Iris pigment epithelial cell (primary cell): Measurements from ENCODE around the gene ALX1.
A peak's percentile ranks its signal among the peaks of the same experiment; 100 is the strongest.
"Not testable (repeated sequence)": the region's sequence is repeated elsewhere in the genome, so short reads cannot be mapped to it uniquely, and the experiment has no call there.

Source experiments
- DNase-seq: peaks from one replicate; pipeline ENCODE4 v3.0.0-alpha.2; 2011; ENCODE audit warnings: low read depth

Gene ALX1

DNA sequence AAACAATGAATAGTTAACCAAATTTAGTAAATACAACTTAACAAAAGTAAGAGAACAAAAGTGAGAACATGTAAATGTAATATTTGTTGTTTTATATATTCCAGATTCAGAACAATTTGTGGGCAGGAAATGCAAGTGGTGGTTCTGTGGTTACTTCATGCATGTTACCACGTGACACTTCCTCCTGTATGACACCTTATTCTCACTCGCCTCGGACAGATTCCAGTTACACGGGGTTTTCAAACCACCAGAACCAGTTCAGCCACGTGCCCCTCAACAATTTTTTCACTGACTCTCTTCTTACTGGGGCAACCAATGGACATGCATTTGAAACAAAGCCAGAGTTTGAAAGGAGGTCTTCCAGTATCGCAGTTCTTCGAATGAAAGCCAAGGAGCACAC lies 21.0 kb downstream of the ALX1 start:
- no peak for DNase-seq

DNA sequence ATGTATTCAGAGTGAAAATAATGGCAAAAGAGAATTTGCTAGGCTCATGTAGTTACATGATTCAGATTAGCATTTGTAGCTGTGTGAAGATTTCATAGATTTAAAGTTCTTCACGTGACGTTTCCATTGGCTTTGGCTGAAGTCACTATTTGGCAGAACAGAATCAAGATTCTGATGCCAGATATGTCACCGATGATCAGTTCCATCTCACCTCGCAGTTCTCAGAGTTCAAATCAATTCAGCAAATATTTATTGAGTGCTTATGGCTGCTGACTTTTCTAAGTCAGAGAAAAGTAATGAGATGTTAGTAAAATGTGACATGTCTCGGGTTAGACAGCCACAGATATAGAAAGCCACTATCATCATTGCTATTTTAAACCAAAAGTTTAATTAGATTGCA lies 28.4 kb downstream of the ALX1 start:
- DNase-seq = no peak

DNA sequence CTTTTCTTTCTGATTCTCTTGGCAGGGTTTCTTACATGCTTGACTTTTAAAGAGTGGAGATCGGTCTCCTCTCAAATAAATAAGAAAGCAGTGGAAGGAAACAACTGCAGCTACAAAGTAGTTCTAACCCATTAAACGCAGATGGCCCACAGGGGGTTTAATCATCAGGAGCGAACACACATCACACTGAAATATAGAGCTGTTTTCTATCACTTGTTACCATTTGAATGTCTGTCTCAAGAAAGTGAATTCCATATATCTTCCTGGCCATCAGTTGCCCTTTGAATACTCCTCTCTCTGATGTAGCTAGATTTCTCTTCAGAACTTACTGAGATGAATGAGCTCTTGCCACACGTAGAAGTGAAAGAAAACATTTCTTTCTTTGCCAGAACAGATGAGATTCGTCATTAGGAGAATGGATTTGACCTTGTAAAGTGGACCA lies 29.1 kb downstream of the ALX1 start:
- DNase-seq = no peak

DNA sequence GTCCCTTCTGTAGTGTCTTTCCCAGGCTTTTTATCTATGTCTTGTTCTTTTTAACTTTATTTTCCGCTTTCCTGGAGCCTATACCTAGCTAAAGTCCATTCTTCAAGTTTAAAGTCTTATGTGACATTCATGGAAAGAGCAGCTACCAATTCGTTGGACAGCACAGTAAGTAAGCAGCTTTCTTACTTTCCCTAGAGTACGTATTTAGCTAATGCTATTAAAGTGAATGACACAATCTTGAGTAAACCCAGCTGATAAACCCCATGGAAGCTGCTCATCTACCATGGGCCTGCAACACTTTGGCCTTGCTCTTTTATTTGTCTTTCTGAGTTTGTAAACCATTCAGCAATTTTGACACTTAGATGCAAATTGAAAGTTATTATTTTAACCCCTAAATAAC lies 30.0 kb downstream of the ALX1 start:
- DNase-seq = no peak

DNA sequence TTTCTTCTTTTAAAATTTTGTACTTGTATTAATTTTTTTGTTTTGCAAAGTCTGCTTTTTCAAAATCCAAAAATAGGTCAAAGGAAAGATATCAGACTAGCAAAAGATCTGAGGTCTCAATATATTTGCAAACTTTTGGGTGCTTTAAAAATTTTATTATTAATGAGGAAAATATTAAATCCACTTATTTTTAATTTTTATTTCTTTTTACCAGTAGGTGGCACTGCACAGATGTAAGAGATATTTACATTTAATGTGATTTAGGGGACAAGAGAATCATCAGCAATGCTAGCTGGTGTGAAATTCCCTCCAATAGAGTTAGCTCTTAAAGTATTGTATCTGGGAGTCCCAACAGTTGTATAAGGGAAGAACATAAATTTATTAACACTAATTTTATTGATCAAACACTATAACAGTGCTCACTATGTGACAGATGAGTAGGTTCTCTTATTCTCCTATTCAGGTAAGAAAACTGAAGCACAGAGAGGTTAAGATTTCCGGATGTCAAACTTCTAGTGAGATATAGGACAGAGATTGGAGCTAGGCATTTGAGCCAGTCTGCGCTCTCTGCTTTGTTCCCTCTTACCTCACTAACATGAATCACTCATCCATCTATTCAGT lies 30.5 kb downstream of the ALX1 start:
- peak; percentile 11 for DNase-seq

DNA sequence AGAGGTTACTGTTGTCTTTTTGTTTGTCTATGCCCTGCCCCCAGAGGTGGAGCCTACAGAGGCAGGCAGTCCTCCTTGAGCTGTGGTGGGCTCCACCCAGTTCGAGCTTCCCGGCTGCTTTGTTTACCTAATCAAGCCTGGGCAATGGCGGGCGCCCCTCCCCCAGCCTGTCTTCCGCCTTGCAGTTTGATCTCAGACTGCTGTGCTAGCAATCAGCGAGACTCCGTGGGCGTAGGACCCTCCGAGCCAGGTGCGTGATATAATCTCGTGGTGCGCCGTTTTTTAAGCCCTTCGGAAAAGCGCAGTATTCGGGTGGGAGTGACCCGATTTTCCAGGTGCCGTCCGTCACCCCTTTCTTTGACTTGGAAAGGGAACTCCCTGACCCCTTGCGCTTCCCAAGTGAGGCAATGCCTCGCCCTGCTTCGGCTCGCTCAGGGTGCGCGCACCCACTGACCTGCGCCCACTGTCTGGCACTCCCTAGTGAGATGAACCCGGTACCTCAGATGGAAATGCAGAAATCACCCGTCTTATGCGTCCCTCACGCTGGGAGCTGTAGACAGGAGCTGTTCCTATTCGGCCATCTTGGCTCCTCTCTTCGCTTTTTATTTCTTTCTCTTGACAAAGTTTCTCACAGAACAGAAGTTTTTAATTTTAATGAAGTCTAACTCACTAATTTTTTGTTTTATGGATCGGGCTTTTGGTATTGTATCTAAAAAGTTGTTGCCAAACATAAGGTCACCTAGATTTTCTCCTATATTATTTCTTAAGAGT lies 38.0 kb downstream of the ALX1 start:
- not testable (repeated sequence) for DNase-seq

DNA sequence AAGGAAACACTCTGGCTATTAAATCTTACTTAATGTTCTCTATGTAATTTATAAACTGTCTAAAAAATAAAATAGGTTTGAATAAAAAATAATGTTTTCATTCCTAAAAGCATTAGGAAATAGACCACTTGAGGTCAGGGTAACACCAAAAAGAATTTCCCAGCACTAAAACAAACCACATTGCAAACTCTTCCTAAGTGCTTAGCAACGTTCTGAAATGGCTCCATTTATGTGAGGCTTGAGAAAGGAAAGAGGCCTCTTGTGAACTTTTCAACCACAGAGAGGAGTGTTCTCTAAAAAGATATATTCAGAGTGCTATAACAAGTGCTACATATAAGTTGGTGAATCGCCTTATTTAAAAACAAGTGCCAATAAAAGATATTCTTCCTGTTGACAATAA lies 42.7 kb downstream of the ALX1 start:
- peak; percentile 10 for DNase-seq

DNA sequence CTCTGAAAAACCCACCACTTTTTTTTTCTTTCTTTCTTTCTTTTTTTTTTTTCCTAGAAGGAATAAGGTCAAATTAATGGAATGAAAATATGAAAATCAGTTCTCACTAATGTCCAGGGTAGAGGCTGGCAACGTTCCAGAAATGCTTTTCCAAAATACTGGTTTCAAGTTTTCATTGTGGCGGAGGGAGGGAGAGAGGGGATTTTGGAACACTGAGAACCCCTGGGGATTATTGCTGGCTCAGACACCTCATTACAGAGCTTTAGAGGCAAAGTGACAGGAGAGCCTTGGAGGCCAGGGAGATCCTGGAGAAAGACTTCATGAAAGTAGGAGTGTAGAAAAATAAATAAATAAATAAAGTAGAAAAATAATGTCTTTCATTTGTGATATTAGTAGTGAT lies 45.4 kb downstream of the ALX1 start:
- no peak for DNase-seq

DNA sequence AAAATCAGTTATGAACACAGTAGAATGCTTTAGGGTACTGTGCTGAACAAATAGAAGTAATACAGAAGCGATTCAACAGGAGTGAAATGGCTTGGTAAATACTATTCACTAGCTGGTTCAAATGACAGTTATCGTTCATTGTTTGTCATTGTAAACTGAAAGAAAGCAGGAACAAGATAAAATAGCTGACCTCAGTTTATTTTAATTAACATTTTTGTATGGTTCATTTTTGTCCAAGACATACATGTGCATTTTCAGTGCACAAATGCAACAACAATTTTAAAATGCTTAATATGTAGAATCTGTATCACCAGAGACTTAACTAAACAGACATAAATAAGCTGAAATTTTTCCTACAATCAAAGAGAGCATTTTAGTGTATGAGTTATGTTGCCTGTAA lies 49.9 kb downstream of the ALX1 start:
- DNase-seq = no peak

DNA sequence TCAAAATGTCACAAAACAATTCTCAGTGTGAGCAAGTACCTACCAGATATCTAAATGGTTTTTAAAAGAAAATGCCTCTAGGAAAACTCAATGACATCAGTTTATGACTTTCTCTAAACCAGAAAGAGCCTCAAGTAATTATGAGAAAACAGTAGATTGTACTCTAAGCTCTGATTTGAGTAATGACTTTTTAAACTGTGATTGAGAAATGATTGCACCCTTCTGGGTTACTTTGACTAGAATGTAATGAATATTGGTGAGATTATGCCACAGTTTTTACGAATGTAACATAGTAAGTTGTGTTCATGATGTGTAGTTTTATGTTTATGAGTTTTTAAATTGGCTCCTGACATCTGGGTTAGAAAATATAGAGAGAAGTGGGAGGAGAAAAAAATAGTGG lies 68.8 kb downstream of the ALX1 start:
- no peak for DNase-seq

DNA sequence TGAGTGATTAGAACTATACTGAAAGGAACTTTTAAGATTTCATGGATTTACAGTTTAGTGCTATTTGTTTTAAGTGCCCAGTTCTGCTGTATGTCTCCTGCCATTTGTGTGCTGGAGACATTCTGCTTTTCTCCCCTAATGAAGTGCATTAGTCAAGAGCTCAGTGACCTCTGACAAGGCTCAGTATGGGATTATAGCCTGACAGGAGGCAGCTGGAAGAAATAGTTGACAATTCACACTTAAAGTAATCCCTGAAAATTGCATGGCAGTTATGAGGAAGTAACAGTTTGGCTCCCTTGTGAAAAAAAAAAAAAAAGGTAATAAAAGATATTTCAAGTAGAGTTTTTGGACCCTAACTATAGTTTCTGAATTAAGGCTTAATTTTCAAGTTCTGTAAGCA lies 70.3 kb downstream of the ALX1 start:
- DNase-seq = no peak
